Progenitor cell of endocrine pancreas (in vitro differentiated cells): ENCODE results near the gene GSPT1. TPM values are rescaled to one million over a fixed set of nuclear protein-coding genes. Genes with fewer than 3 reads are reported as not detected.
A peak's percentile ranks its signal among the peaks of the same experiment; 100 is the strongest.

Experiments used
- DNase-seq: peaks from one replicate; pipeline ENCODE4 v3.0.0; 2021; ENCODE audit warnings: low spot score; ENCODE audit not compliant: unreplicated experiment
- H3K27ac Mint-ChIP-seq: 2 replicates; pipeline ENCODE4 v1.8.0; 2021; ENCODE audit warnings: mild to moderate bottlenecking, moderate library complexity, mixed read lengths
- H3K27me3 Mint-ChIP-seq: 2 replicates; pipeline ENCODE4 v1.8.0; 2021; ENCODE audit warnings: mixed read lengths
- H3K36me3 Mint-ChIP-seq: 2 replicates; pipeline ENCODE4 v1.8.0; 2022; ENCODE audit warnings: mixed read lengths; ENCODE audit not compliant: insufficient read depth
- H3K4me1 Mint-ChIP-seq: 2 replicates; pipeline ENCODE4 v1.8.0; 2021; ENCODE audit warnings: low read depth, mixed read lengths
- H3K4me3 Mint-ChIP-seq: 2 replicates; pipeline ENCODE4 v1.8.0; 2021; ENCODE audit warnings: low read depth, mild to moderate bottlenecking, moderate library complexity, mixed read lengths
- H3K9me3 Mint-ChIP-seq: 2 replicates; pipeline ENCODE4 v1.8.0; 2021; ENCODE audit warnings: low read depth, mixed read lengths
- CTCF ChIP-seq: fragments of 200-600 bp; sonication (generic); IDR thresholded peaks from one replicate; pipeline ENCODE4 v1.5.0; 2021; ENCODE audit warnings: antibody characterized with exemption, mild to moderate bottlenecking; ENCODE audit not compliant: unreplicated experiment
- total RNA-seq: library from RNA; stranded (reverse); gene quantifications from 2 replicates; pipeline ENCODE4 v1.2.1, GENCODE V29; 2021

The GSPT1 gene
- total RNA-seq, 1 donor from 2014 or later: 89.9 TPM

GRCh38 chr16:11876306-11876705 lies 39.5 kb downstream of the GSPT1 start:
- Mint-ChIP-seq H3K27ac (peak overlapping the region; percentile 78), H3K36me3 (peaks cover 24% of the 10 kb centered on the region), H3K9me3 (no peaks in the 10 kb centered on the region), H3K4me1 (peaks cover 1% of the 10 kb centered on the region), H3K27me3 (no peaks in the 10 kb centered on the region), H3K4me3 (no peak overlapping the region)
- TF ChIP-seq CTCF: no peak
- DNase-seq: no peak

DNA sequence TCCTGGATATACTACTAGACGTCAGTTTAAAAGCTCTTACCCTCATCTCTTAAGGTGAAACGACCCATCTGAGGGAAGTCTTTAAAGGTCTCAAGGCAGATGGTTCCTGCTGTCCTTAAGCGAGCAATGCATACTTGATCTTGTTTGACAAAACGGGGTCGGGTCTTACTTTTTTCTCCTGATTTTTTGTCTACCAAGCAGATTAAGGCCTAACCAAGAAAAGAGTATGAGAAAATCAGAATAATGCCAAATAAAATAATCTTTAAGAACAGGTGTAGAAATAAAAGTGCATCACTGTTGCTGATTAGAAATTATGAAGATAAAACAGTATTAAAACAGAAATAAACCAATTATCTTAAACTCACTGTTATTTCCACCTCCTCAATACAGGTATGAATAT lies 40.0 kb downstream of the GSPT1 start:
- Mint-ChIP-seq H3K27me3 (no peaks in the 10 kb centered on the region), H3K4me1 (peaks cover 1% of the 10 kb centered on the region), H3K36me3 (peaks cover 22% of the 10 kb centered on the region), H3K27ac (no peak overlapping the region), H3K4me3 (no peak overlapping the region), H3K9me3 (no peaks in the 10 kb centered on the region)
- DNase-seq: no peak
- TF ChIP-seq CTCF: no peak

DNA sequence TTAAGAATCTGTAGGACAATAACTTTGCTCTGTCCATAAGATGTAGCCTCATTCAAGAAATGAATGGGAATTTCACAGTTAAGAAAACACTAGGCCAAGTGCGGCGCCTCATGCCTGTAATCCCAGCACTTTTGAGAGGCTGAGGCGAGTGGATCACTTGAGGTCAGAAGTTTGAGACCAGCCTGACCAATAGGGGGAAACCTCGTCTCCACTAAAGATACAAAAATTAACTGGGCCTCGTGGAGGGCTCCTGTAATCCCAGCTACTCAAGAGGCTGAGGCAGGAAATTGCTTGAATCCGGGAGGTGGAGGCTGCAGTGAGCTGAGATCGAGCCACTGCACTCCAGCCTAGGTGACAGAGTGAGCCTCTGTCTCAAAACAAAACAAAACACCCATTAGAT lies 44.6 kb downstream of the GSPT1 start:
- Mint-ChIP-seq H3K4me3 (no peak overlapping the region), H3K27ac (no peak overlapping the region), H3K27me3 (no peaks in the 10 kb centered on the region), H3K9me3 (no peaks in the 10 kb centered on the region), H3K4me1 (no peaks in the 10 kb centered on the region), H3K36me3 (peaks cover 13% of the 10 kb centered on the region)
- DNase-seq: no peak
- TF ChIP-seq CTCF: peak; percentile 13

GRCh38 chr16:11870399-11870798 lies 45.4 kb downstream of the GSPT1 start:
- Mint-ChIP-seq H3K27ac (no peak overlapping the region), H3K9me3 (no peaks in the 10 kb centered on the region), H3K4me1 (no peaks in the 10 kb centered on the region), H3K4me3 (no peak overlapping the region), H3K27me3 (no peaks in the 10 kb centered on the region), H3K36me3 (peaks cover 8% of the 10 kb centered on the region)
- DNase-seq: no peak
- no peak for TF ChIP-seq CTCF

DNA sequence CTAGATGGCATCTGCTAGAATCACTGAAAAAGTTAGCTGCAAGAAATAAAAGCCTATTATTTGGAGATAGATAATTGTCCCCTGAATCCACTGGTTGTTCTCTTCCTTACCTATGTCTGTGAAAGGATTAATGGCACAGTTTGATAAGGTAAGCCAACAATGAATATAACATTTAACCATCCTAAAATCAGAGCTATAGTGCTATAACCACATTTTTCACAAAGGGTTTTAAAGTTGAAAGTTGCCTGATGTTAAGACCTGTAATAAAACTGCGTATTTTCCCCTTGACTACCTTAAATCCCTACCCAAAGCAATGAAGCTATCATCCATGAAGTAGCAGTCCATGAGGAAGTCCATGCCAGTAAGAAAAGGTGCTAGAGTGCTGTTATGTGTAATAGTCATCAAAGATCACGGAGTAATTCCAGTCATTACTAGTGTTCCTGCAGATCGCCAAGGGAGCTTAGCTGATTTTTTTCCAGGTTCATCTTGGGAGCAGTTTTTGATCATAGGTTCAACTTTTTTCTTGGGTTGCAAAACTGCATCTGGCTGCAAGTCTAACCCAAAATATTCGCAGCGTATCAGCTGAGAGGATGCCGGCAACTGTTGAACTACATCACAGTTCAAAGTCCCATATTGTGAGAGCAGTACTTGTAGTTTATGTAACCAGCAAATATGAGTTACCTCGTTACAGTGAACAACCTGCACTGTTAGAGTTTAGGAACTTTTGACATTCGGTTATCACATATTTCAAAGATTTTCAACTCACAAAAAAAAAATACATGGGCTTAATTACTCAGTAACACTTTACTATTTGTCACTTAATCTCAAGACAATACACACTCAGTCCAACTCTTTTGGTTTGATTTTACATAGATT lies 46.2 kb downstream of the GSPT1 start:
- peaks cover 7% of the 10 kb centered on the region for H3K36me3 Mint-ChIP-seq
- no peaks in the 10 kb centered on the region for H3K27me3 Mint-ChIP-seq
- DNase-seq: no peak
- H3K4me1 Mint-ChIP-seq: no peaks in the 10 kb centered on the region
- TF ChIP-seq CTCF: no peak
- no peak overlapping the region for H3K4me3 Mint-ChIP-seq
- peak overlapping the region; percentile 39 for H3K27ac Mint-ChIP-seq
- H3K9me3 Mint-ChIP-seq: no peaks in the 10 kb centered on the region
